GM12878 (cell line): ENCODE results near the gene RAB3C. TPM values are rescaled to one million over a fixed set of nuclear protein-coding genes. Genes with fewer than 3 reads are reported as not detected.

ENCODE experiments used
- ATAC-seq: fragments of 200-7000 bp; cut with Tn5 transposase; 3 replicates; pipeline ENCODE4 v1.9.1; 2020; ENCODE audit warnings: mild to moderate bottlenecking, moderate library complexity
- BruUV-seq: library from RNA; stranded (reverse); fragments of 400-500 nt; replicated peaks from 2 replicates; lab custom pipeline; 2021; lab: Mats Ljungman, UMichigan
- CTCF ChIA-PET: fragments of 300-600 bp; sonication (Branson Sonifier 250); formaldehyde crosslinking; extraction: SDS; loops from one replicate; lab custom pipeline; 2021; ENCODE audit warnings: inconsistent platforms; lab: Yijun Ruan, JAX
- POLR2A ChIA-PET: fragments of 350-600 bp; formaldehyde crosslinking; extraction: SDS; loops from one replicate; lab custom pipeline; 2021; ENCODE audit warnings: inconsistent platforms; lab: Charles Lee
- RAD21 ChIA-PET: fragments of 300-600 bp; sonication (Branson Sonifier 250); formaldehyde crosslinking; loops from one replicate; lab custom pipeline; 2023; ENCODE audit warnings: antibody characterized with exemption; ENCODE audit not compliant: unreplicated experiment; lab: Charles Lee
- SMC1A ChIA-PET: fragments of 300-600 bp; sonication (Branson Sonifier 250); formaldehyde crosslinking; loops from one replicate; lab custom pipeline; 2023; ENCODE audit not compliant: unreplicated experiment, uncharacterized antibody; lab: Charles Lee
- DNase-seq: peaks from one replicate; pipeline ENCODE4 v3.0.0-alpha.2; 2011; ENCODE audit warnings: low read depth, low spot score
- FAIRE-seq: peaks from 3 replicates; lab custom pipeline; 2011; peaks lifted over from hg19 to GRCh38; lab: Jason Lieb, UNC
- H2AFZ ChIP-seq: 2 replicates; pipeline ENCODE4 v1.6.0; 2011; ENCODE audit warnings: low read depth, low read length, control low read depth; ENCODE audit not compliant: control insufficient read depth
- H3K27ac ChIP-seq: 2 replicates; pipeline ENCODE4 v1.5.1; 2011; ENCODE audit warnings: control low read depth; ENCODE audit not compliant: control insufficient read depth, insufficient read depth
- H3K27me3 ChIP-seq, 2 experiments: replicated peaks in 1 of 2; 2 replicates each; pipeline versions ENCODE4 v1.6.0 to v1.6.1; 2011; ENCODE audit warnings: low read length in 1 of 2; ENCODE audit not compliant: control insufficient read depth in 2 of 2, insufficient read depth in 2 of 2
- H3K36me3 ChIP-seq, 2 experiments: 2 replicates each; pipeline ENCODE4 v1.5.1; 2011; ENCODE audit warnings: low read length in 1 of 2; ENCODE audit not compliant: control insufficient read depth in 2 of 2, insufficient read depth in 2 of 2
- H3K4me1 ChIP-seq: 2 replicates; pipeline ENCODE4 v1.6.1; 2011; ENCODE audit warnings: mild to moderate bottlenecking, low read length, moderate library complexity, mixed read lengths; ENCODE audit not compliant: control insufficient read depth, insufficient read depth
- H3K4me2 ChIP-seq: 2 replicates; pipeline ENCODE4 v1.6.0; 2011; ENCODE audit warnings: control low read depth; ENCODE audit not compliant: control insufficient read depth, insufficient read depth
- H3K4me3 ChIP-seq: fragments of 200-600 bp; sonication (generic); 2 replicates; pipeline ENCODE4 v1.5.1; 2016
- H3K79me2 ChIP-seq: 2 replicates; pipeline ENCODE4 v1.6.0; 2011; ENCODE audit warnings: low read length; ENCODE audit not compliant: control insufficient read depth, insufficient read depth
- H3K9ac ChIP-seq: 2 replicates; pipeline ENCODE4 v1.8.0; 2011; ENCODE audit warnings: low read length, control low read depth, mixed read lengths; ENCODE audit not compliant: control insufficient read depth, insufficient read depth
- H3K9me3 ChIP-seq: replicated peaks from 3 replicates; pipeline ENCODE4 v1.5.1; 2011; ENCODE audit warnings: mild to moderate bottlenecking, low read length; ENCODE audit not compliant: control insufficient read depth, insufficient read depth
- H4K20me1 ChIP-seq: 2 replicates; pipeline ENCODE4 v1.6.0; 2011; ENCODE audit not compliant: control insufficient read depth, insufficient read depth
- CREB1 ChIP-seq: IDR thresholded peaks from 2 replicates; pipeline ENCODE4 v1.6.1; 2012; ENCODE audit warnings: low read depth, mild to moderate bottlenecking, inconsistent platforms
- EGR1 ChIP-seq, 2 experiments: IDR thresholded peaks; 1 replicate in 1 of 2; 2 replicates in 1 of 2; pipeline ENCODE4 v1.6.1; 2011 to 2012; ENCODE audit warnings: low read depth in 2 of 2, low read length in 2 of 2, borderline replicate concordance in 1 of 2, mild to moderate bottlenecking in 1 of 2, moderate library complexity in 1 of 2
- GABPA ChIP-seq: IDR thresholded peaks from 2 replicates; pipeline ENCODE4 v1.6.1; 2014; ENCODE audit warnings: antibody characterized with exemption, low read depth, mild to moderate bottlenecking, inconsistent platforms
- IKZF2 ChIP-seq, 2 experiments: fragments of 450-650 bp; IDR thresholded peaks; 2 replicates each; pipeline ENCODE4 v1.6.1; 2017; ENCODE audit warnings: mild to moderate bottlenecking in 2 of 2, moderate library complexity in 2 of 2
- KDM1A ChIP-seq: fragments of 200-600 bp; sonication (generic); IDR thresholded peaks from 2 replicates; pipeline ENCODE4 v1.6.1; 2016; ENCODE audit warnings: borderline replicate concordance
- MYB ChIP-seq: fragments of 150-350 bp; IDR thresholded peaks from 2 replicates; pipeline ENCODE4 v1.6.1; 2014; ENCODE audit warnings: mild to moderate bottlenecking, low read depth, low read length, borderline replicate concordance
- NR2F1 ChIP-seq: fragments of 450-650 bp; conservative IDR thresholded peaks from 2 replicates; pipeline ENCODE4 v1.6.1; 2017; ENCODE audit warnings: mild to moderate bottlenecking
- RUNX3 ChIP-seq: IDR thresholded peaks from 2 replicates; pipeline ENCODE4 v1.6.1; 2012; ENCODE audit warnings: low read length, inconsistent platforms
- SMAD5 ChIP-seq: IDR thresholded peaks from 2 replicates; pipeline ENCODE4 v1.6.1; 2016; ENCODE audit warnings: antibody characterized with exemption, low read depth
- TCF12 ChIP-seq: IDR thresholded peaks from 2 replicates; pipeline ENCODE4 v1.6.1; 2011; ENCODE audit warnings: low read depth, mild to moderate bottlenecking, low read length
- WGBS: methylation state at CpG from one replicate; pipeline ENCODE4 v1.1.6; 2016; ENCODE audit warnings: low lambda C conversion rate; ENCODE audit not compliant: insufficient replicate concordance, insufficient coverage; ENCODE audit errors: missing lambda C conversion rate; 5-methylcytosine and 5-hydroxymethylcytosine counted together
- in situ Hi-C: fragments of 300-500 bp; cut with MboI; formaldehyde crosslinking; loops from 9 replicates; pipeline ENCODE4 v1.14.3; 2018; ENCODE audit warnings: mixed read lengths
- intact Hi-C: fragments of 100-400 bp; cut with micrococcal nuclease; formaldehyde crosslinking; loops from one replicate; pipeline ENCODE4 v1.14.2; 2022; ENCODE audit not compliant: unreplicated experiment
- polyA plus RNA-seq, 11 experiments: library from polyadenylated mRNA; depleted of rRNA in 4 of 11; unstranded in 6 of 11; stranded (reverse) in 5 of 11; fragments of >200 nt; fragmentation: Nextera tagmentation in 4 of 11; fragmentation: Illumina TruSeq in 1 of 11; extraction: Ambion mirVana in 4 of 11; extraction: Trizol in 1 of 11; gene quantifications; 1 replicate in 1 of 11; 2 replicates in 10 of 11; pipeline versions ENCODE4 v1.2.1 to v1.2.3, GENCODE V29; 2011 to 2016; ENCODE audit warnings: inconsistent platforms in 2 of 11, missing spikeins in 2 of 11, low read depth in 1 of 11
- total RNA-seq, 4 experiments: library from RNA; depleted of rRNA in 3 of 4; stranded (reverse); fragments of >200 nt in 3 of 4; fragmentation: Illumina TruSeq in 1 of 4; extraction: Trizol in 1 of 4; gene quantifications; 2 replicates each; pipeline versions ENCODE4 v1.2.1 to v1.2.3, GENCODE V29; 2013 to 2021

RAB3C gene
- total and polyA plus RNA-seq, 10 of the 15 experiments (the other 5 are each of a cell fraction or from before 2014, with no cell fraction given): not detected

DNA sequence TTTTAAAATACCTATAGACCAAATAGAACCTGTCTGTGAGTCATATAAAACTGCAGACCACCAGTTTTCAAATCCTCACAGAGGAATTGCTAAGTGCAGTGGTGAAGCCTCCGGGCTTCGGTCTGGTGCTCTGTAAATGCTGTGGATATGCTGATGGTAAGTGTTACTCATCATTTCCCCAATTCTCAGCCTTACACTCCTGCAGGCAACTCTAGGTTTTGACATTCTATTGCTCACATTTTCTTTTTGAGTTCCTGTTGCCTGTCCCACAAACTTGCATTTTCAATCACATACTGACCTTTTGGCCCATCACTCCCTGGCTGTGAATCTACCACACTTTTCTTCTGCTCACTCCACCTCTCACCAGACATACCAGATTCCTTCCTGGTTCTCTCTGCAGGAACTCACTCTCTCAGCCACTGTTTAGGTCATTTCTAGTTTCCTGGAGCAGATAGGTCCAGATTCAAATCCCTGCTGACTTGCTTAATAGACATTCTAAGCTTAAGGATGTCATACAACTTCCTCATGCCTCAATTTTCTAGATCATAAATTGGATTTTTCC is 192.9 kb downstream of the RAB3C start:
- no peaks in the 10 kb centered on the region for H3K36me3 ChIP-seq
- RAD21 ChIA-PET: no interaction called here
- CTCF ChIA-PET: interaction anchor here (0.9 kb wide), 1 partner anchor 17 kb away, joined by 6 read pairs; no protein-coding TSS in a partner anchor
- H3K9ac ChIP-seq: no peak overlapping the region
- FAIRE-seq: no peak
- no peaks in the 10 kb centered on the region for H3K27me3 ChIP-seq
- intact Hi-C loops (no loop called here), in situ Hi-C loops (no loop called here)
- no peak overlapping the region for H3K27ac ChIP-seq
- H4K20me1 ChIP-seq: no peaks in the 10 kb centered on the region
- H2AFZ ChIP-seq: no peak overlapping the region
- DNase-seq: peak; percentile 39
- SMC1A ChIA-PET: interaction anchor here (0.6 to 0.7 kb wide), 2 partner anchors 21 to 441 kb away, joined by 3 read pairs; no protein-coding TSS in a partner anchor
- no peak overlapping the region for H3K4me3 ChIP-seq
- no peaks in the 10 kb centered on the region for H3K9me3 ChIP-seq
- peak; percentile 93 for ATAC-seq
- no TSS peak for BruUV-seq
- 9% methylated on average over 2 of the region's 2 CpGs for WGBS
- H3K4me1 ChIP-seq: no peaks in the 10 kb centered on the region
- POLR2A ChIA-PET: no interaction called here
- no peaks in the 10 kb centered on the region for H3K79me2 ChIP-seq
- peak; percentile 83 for TF ChIP-seq NR2F1
- TF ChIP-seq TCF12: no peak
- TF ChIP-seq IKZF2 (IDR thresholded peaks at IDR 0.05): peak; percentile 33 to 45; a peak in 3 of 4 replicates
- no peak for TF ChIP-seq RUNX3
- TF ChIP-seq MYB: no peak
- TF ChIP-seq EGR1 (IDR thresholded peaks at IDR 0.05; ENCODE audit: borderline replicate concordance in 1 of 2, low read depth in 2 of 2, low read length in 2 of 2): no peak
- H3K4me2 ChIP-seq: no peak overlapping the region

DNA sequence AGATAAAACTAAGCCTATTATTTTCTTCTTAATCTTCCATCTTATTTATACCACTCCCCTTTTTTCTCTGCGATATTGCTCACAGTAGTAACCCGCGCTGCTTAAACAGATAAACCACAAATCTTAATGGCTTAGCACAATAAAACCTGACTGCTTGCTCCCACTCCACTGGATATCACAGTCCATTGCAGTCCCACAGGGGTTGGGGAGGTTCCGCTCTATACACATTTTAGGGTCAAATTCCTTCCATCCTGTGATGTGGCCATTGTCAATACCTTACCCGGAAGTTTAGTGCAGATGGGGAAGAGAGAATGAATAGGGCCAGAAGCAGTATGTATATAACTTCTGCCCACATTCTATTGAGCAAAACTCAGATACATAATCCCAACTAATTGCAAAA is 193.7 kb downstream of the RAB3C start:
- no peak overlapping the region for H3K4me2 ChIP-seq
- H3K27me3 ChIP-seq: no peaks in the 10 kb centered on the region
- H3K36me3 ChIP-seq: no peaks in the 10 kb centered on the region
- WGBS: 88% methylated on average over 5 of the region's 5 CpGs
- H3K4me1 ChIP-seq: no peaks in the 10 kb centered on the region
- ATAC-seq (no peak), FAIRE-seq (no peak), DNase-seq (no peak)
- no peak overlapping the region for H3K4me3 ChIP-seq
- ChIA-PET CTCF (interaction anchor here (0.9 to 1.7 kb wide), 3 partner anchors 9 to 17 kb away, joined by 3 to 6 read pairs (median 5); no protein-coding TSS in a partner anchor), POLR2A (interaction anchor here (0.7 kb wide), 1 partner anchor 9 kb away, joined by 3 read pairs; no protein-coding TSS in a partner anchor), RAD21 (no interaction called here), SMC1A (interaction anchor here (0.7 to 1.1 kb wide), 3 partner anchors 20 to 46 kb away, joined by 3 to 4 read pairs (median 3); no protein-coding TSS in a partner anchor)
- in situ Hi-C loops (no loop called here), intact Hi-C loops (no loop called here)
- no peak overlapping the region for H3K9ac ChIP-seq
- no peaks in the 10 kb centered on the region for H4K20me1 ChIP-seq
- TF ChIP-seq KDM1A (no peak), SMAD5 (no peak), CREB1 (no peak), GABPA (no peak)
- H3K79me2 ChIP-seq: no peaks in the 10 kb centered on the region
- H3K9me3 ChIP-seq: no peaks in the 10 kb centered on the region
- no TSS peak for BruUV-seq
- no peak overlapping the region for H3K27ac ChIP-seq
- H2AFZ ChIP-seq: no peak overlapping the region
